HepG2 (cell line): ENCODE data around the gene HFM1. TPM values are rescaled to one million over a fixed set of nuclear protein-coding genes. Genes with fewer than 3 reads are reported as not detected.
A peak's percentile ranks its signal among the peaks of the same experiment; 100 is the strongest.

Experiments
- ATAC-seq: fragments of 200-7000 bp; cut with Tn5 transposase; 3 replicates; pipeline ENCODE4 v1.9.1; 2020; ENCODE audit warnings: mild to moderate bottlenecking, moderate library complexity
- BruUV-seq: library from RNA; stranded (reverse); fragments of 400-500 nt; replicated peaks from 2 replicates; lab custom pipeline; 2021; lab: Mats Ljungman, UMichigan
- CTCF ChIA-PET: fragments of 300-600 bp; formaldehyde crosslinking; extraction: SDS; loops from one replicate; lab custom pipeline; 2021; ENCODE audit warnings: low total read pairs, inconsistent platforms, low intra/inter-chr PET ratio; lab: Yijun Ruan, JAX
- POLR2A ChIA-PET: fragments of 350-600 bp; sonication (Branson Sonifier 250); formaldehyde crosslinking; loops from one replicate; lab custom pipeline; 2020; ENCODE audit warnings: antibody characterized with exemption, inconsistent platforms; lab: Yijun Ruan, JAX
- DNase-seq: peaks from one replicate; pipeline ENCODE4 v3.0.0-alpha.2; 2015; ENCODE audit warnings: low spot score
- FAIRE-seq: peaks from 3 replicates; lab custom pipeline; 2011; peaks lifted over from hg19 to GRCh38; lab: Jason Lieb, UNC
- H2AFZ ChIP-seq: one replicate; pipeline ENCODE4 v1.6.1; 2011; ENCODE audit warnings: low read length, inconsistent platforms
- H3K27ac ChIP-seq: fragments of 300-600 bp; 3 replicates; pipeline ENCODE4 v1.8.0; 2011; ENCODE audit warnings: mixed run types, mild to moderate bottlenecking, mixed read lengths, low read length, inconsistent platforms; ENCODE audit not compliant: insufficient read depth; ENCODE audit errors: extremely low read length
- H3K27me3 ChIP-seq, 2 experiments: fragments of 200-600 bp in 1 of 2; 2 replicates in 1 of 2; 3 replicates in 1 of 2; pipeline versions ENCODE4 v1.6.0 to v1.8.0; 2011; ENCODE audit warnings: low read length in 2 of 2, mild to moderate bottlenecking in 2 of 2, moderate library complexity in 2 of 2, inconsistent platforms in 1 of 2; ENCODE audit not compliant: insufficient read depth in 2 of 2, control insufficient read depth in 1 of 2
- H3K36me3 ChIP-seq, 2 experiments: fragments of 200-600 bp in 1 of 2; replicated peaks in 1 of 2; 2 replicates in 1 of 2; 3 replicates in 1 of 2; pipeline versions ENCODE4 v1.5.1 to v1.8.0; 2011; ENCODE audit warnings: low read length in 2 of 2, inconsistent platforms in 1 of 2; ENCODE audit not compliant: insufficient read depth in 2 of 2, control insufficient read depth in 1 of 2
- H3K4me1 ChIP-seq: 2 replicates; pipeline ENCODE4 v1.5.1; 2012; ENCODE audit warnings: low read length, inconsistent platforms; ENCODE audit not compliant: insufficient read depth
- H3K4me2 ChIP-seq: 2 replicates; pipeline ENCODE4 v1.6.0; 2011; ENCODE audit warnings: low read depth, low read length, inconsistent platforms
- H3K4me3 ChIP-seq, 3 experiments: fragments of 200-600 bp in 1 of 3; sonication (generic), shearing (Covaris generic) in 1 of 3; replicated peaks in 1 of 3; 2 replicates each; pipeline ENCODE4 v1.5.1; 2011 to 2016; ENCODE audit warnings: low read length in 3 of 3, inconsistent platforms in 2 of 3, low read depth in 2 of 3, mild to moderate bottlenecking in 2 of 3, control low read depth in 1 of 3, mixed read lengths in 1 of 3; ENCODE audit not compliant: insufficient read depth in 1 of 3
- H3K79me2 ChIP-seq: one replicate; pipeline ENCODE4 v1.6.1; 2011; ENCODE audit warnings: low read length, inconsistent platforms; ENCODE audit not compliant: insufficient read depth
- H3K9ac ChIP-seq: 2 replicates; pipeline ENCODE4 v1.6.0; 2011; ENCODE audit warnings: mild to moderate bottlenecking, low read depth, low read length, inconsistent platforms; ENCODE audit not compliant: insufficient read depth
- H3K9me3 ChIP-seq: 2 replicates; pipeline ENCODE4 v1.5.1; 2012; ENCODE audit warnings: mild to moderate bottlenecking, low read length
- H4K20me1 ChIP-seq: 2 replicates; pipeline ENCODE4 v1.6.0; 2011; ENCODE audit warnings: inconsistent platforms, mild to moderate bottlenecking, low read length, moderate library complexity; ENCODE audit not compliant: insufficient read depth
- BCL6 ChIP-seq: IDR thresholded peaks from 2 replicates; pipeline ENCODE4 v1.6.1; 2016; ENCODE audit warnings: missing genetic modification reagents, missing compliant biosample characterization
- HOMEZ ChIP-seq: IDR thresholded peaks from 2 replicates; pipeline ENCODE4 v1.6.1; 2016; ENCODE audit warnings: low read depth
- MAFF ChIP-seq: IDR thresholded peaks from 2 replicates; pipeline ENCODE4 v1.6.1; 2011; ENCODE audit warnings: low read depth, low read length, improper control_type of control experiment
- MAFK ChIP-seq, 2 experiments: IDR thresholded peaks in 1 of 2; conservative IDR thresholded peaks in 1 of 2; 2 replicates each; pipeline ENCODE4 v1.6.1; 2011; ENCODE audit warnings: improper control_type of control experiment in 2 of 2, low read length in 2 of 2
- MIER2 ChIP-seq: IDR thresholded peaks from 2 replicates; pipeline ENCODE4 v1.6.1; 2016; ENCODE audit warnings: missing biosample characterization, missing genetic modification reagents
- NKX3-1 ChIP-seq: sonication (generic); formaldehyde crosslinking; IDR thresholded peaks from 2 replicates; pipeline ENCODE4 v1.5.0; 2020; ENCODE audit warnings: missing genetic modification reagents
- ZBTB2 ChIP-seq: sonication (generic); formaldehyde crosslinking; IDR thresholded peaks from 2 replicates; pipeline ENCODE4 v1.8.0; 2022; ENCODE audit warnings: low read depth, missing genetic modification reagents
- ZIK1 ChIP-seq: sonication (generic); formaldehyde crosslinking; IDR thresholded peaks from 2 replicates; pipeline ENCODE4 v1.5.0; 2020; ENCODE audit warnings: mild to moderate bottlenecking, low read depth, missing genetic modification reagents, borderline replicate concordance
- ZNF101 ChIP-seq: sonication (generic); formaldehyde crosslinking; IDR thresholded peaks from 2 replicates; pipeline ENCODE4 v1.4.0; 2020; ENCODE audit warnings: mild to moderate bottlenecking, low read depth, missing genetic modification reagents, borderline replicate concordance
- ZNF12 ChIP-seq: sonication (generic); formaldehyde crosslinking; IDR thresholded peaks from 2 replicates; pipeline ENCODE4 v1.5.0; 2020; ENCODE audit warnings: missing genetic modification reagents
- ZNF616 ChIP-seq: sonication (generic); formaldehyde crosslinking; IDR thresholded peaks from 2 replicates; pipeline ENCODE4 v1.5.0; 2020; ENCODE audit warnings: low read depth, mild to moderate bottlenecking, missing genetic modification reagents
- ZNF761 ChIP-seq: sonication (generic); formaldehyde crosslinking; conservative IDR thresholded peaks from 2 replicates; pipeline ENCODE4 v1.4.0; 2020; ENCODE audit warnings: mild to moderate bottlenecking, missing genetic modification reagents
- WGBS: methylation state at CpG from one replicate; pipeline ENCODE4 v1.1.6; 2017; ENCODE audit warnings: low lambda C conversion rate; 5-methylcytosine and 5-hydroxymethylcytosine counted together
- in situ Hi-C: cut with HindIII; loops from 2 replicates; pipeline ENCODE4 v1.10.0; 2017; ENCODE audit warnings: low pct_unique_long_range_greater_than_20kb; ENCODE audit not compliant: extremely low pct_ligation_motif_present
- intact Hi-C: fragments of 100-400 bp; cut with micrococcal nuclease; formaldehyde crosslinking; loops from one replicate; pipeline ENCODE4 v1.10.0; 2022; ENCODE audit not compliant: unreplicated experiment
- polyA plus RNA-seq, 8 experiments: library from polyadenylated mRNA; depleted of rRNA in 3 of 8; stranded (reverse) in 7 of 8; unstranded in 1 of 8; fragments of >200 nt; fragmentation: Illumina TruSeq in 4 of 8; extraction: Trizol in 4 of 8; gene quantifications; 2 replicates each; pipeline versions ENCODE4 v1.2.1 to v1.2.3, GENCODE V29; 2011 to 2016; ENCODE audit warnings: low read depth in 4 of 8, missing spikeins in 1 of 8, mixed read lengths in 1 of 8; ENCODE audit not compliant: insufficient read depth in 1 of 8
- total RNA-seq, 5 experiments: library from RNA; depleted of rRNA; stranded (reverse); fragments of >200 nt; fragmentation: Illumina TruSeq; extraction: Trizol; gene quantifications; 2 replicates each; pipeline ENCODE4 v1.2.3, GENCODE V29; 2016; ENCODE audit warnings: low read depth in 1 of 5
- TF ChIP-seq, protein P1 (sequence below): sonication (generic); formaldehyde crosslinking; IDR thresholded peaks from 2 replicates; pipeline ENCODE4 v1.5.1; 2020; ENCODE audit warnings: missing genetic modification reagents, mild to moderate bottlenecking, borderline replicate concordance

Gene HFM1
- total and polyA plus RNA-seq, 2 of the 13 experiments (the other 11 are each of a cell fraction or from before 2014, with no cell fraction given) = 0.29 to 1.4 TPM

DNA sequence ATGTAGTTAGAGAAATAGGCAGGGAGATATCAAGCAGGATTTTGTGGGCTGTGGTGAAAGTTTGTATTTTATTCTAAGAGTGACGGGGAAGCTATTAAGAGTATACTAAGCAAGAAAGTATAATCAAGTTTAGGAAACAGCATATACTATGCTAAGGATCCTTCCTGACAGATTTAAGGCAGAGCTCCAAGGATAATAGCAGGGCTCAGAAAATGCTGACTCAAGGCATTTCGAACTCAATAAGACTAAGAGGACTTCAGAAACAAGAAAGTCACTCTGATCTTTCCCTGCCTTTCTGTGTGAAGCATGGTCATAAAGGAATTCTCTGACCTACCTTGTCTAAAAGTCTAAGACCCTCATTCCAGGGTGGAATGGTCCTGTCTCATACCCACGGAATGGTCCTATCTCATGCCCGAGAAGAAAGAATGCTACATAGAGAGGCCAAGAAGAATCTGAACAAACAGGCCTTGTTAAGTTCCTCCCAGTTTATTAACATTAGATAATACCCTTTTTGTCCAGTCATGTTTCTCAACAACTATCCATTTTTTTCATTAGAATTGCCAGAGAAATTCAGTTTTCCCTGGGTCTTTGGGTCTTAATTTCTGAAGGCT, 59.1 kb downstream of the HFM1 start:
- 46% methylated on average over 4 of the region's 4 CpGs for WGBS
- BruUV-seq = no TSS peak
- Histone ChIP-seq H3K36me3 (no peaks in the 10 kb centered on the region), H3K79me2 (no peaks in the 10 kb centered on the region), H3K27me3 (no peaks in the 10 kb centered on the region), H3K27ac (no peak overlapping the region), H3K4me3 (no peak overlapping the region), H3K4me2 (no peak overlapping the region), H3K9ac (no peak overlapping the region), H3K9me3 (no peaks in the 10 kb centered on the region), H3K4me1 (peaks cover 5% of the 10 kb centered on the region; the same call in 1 of the 2 replicates), H4K20me1 (no peaks in the 10 kb centered on the region), H2AFZ (no peak overlapping the region)
- peak; percentile 1 for DNase-seq
- TF ChIP-seq, protein P1, sequence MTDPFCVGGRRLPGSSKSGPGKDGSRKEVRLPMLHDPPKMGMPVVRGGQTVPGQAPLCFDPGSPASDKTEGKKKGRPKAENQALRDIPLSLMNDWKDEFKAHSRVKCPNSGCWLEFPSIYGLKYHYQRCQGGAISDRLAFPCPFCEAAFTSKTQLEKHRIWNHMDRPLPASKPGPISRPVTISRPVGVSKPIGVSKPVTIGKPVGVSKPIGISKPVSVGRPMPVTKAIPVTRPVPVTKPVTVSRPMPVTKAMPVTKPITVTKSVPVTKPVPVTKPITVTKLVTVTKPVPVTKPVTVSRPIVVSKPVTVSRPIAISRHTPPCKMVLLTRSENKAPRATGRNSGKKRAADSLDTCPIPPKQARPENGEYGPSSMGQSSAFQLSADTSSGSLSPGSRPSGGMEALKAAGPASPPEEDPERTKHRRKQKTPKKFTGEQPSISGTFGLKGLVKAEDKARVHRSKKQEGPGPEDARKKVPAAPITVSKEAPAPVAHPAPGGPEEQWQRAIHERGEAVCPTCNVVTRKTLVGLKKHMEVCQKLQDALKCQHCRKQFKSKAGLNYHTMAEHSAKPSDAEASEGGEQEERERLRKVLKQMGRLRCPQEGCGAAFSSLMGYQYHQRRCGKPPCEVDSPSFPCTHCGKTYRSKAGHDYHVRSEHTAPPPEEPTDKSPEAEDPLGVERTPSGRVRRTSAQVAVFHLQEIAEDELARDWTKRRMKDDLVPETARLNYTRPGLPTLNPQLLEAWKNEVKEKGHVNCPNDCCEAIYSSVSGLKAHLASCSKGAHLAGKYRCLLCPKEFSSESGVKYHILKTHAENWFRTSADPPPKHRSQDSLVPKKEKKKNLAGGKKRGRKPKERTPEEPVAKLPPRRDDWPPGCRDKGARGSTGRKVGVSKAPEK (CRISPR knock-in tag) = no peak
- TF ChIP-seq MAFF (peak; percentile 97), MAFK (conservative IDR thresholded peaks at IDR 0.05 in 1 of 2, IDR thresholded peaks at IDR 0.05 in 1 of 2; ENCODE audit: low read length in 2 of 2) (peak; percentile 97 to 98)
- no peak for ATAC-seq
- intact Hi-C loops = no loop called here
- in situ Hi-C loops = no loop called here
- POLR2A ChIA-PET = no interaction called here
- no peak for FAIRE-seq
- CTCF ChIA-PET = no interaction called here

- ATAC-seq = no peak
- Histone ChIP-seq H3K9me3 (peaks cover 6% of the 10 kb centered on the region), H3K9ac (no peak overlapping the region), H3K27ac (no peak overlapping the region), H3K79me2 (no peaks in the 10 kb centered on the region), H3K4me2 (no peak overlapping the region), H3K4me3 (no peak overlapping the region), H2AFZ (no peak overlapping the region), H3K4me1 (no peaks in the 10 kb centered on the region), H3K36me3 (no peaks in the 10 kb centered on the region), H3K27me3 (no peaks in the 10 kb centered on the region), H4K20me1 (no peaks in the 10 kb centered on the region)
- no peak for DNase-seq
- FAIRE-seq = no peak
- intact Hi-C loops = no loop called here
- CTCF ChIA-PET = no interaction called here
- BruUV-seq = no TSS peak
- in situ Hi-C loops = no loop called here
- POLR2A ChIA-PET = no interaction called here
- WGBS = 74% methylated on average over 3 of the region's 7 CpGs
- TF ChIP-seq ZBTB2 (CRISPR knock-in tag) = no peak
- TF ChIP-seq BCL6 (CRISPR knock-in tag) = no peak
- TF ChIP-seq ZNF12 (CRISPR knock-in tag) = no peak
- no peak for TF ChIP-seq NKX3-1
- no peak for TF ChIP-seq ZIK1 (CRISPR knock-in tag)
- no peak for TF ChIP-seq HOMEZ (CRISPR knock-in tag)
- no peak for TF ChIP-seq ZNF101 (CRISPR knock-in tag)
- no peak for TF ChIP-seq ZNF761 (CRISPR knock-in tag)
- TF ChIP-seq MIER2 (CRISPR knock-in tag) = no peak
- TF ChIP-seq ZNF616 (CRISPR knock-in tag) = no peak
Measured at GRCh38 chr1:91338501-91338900, 66.1 kb downstream of the HFM1 start.
